AG04449 (cell line): ENCODE results near the gene TIA1.

Source experiments
- CTCF ChIA-PET: fragments of 350-600 bp; formaldehyde crosslinking; extraction: SDS; loops from one replicate; lab custom pipeline; 2021; ENCODE audit warnings: antibody characterized with exemption; lab: Yijun Ruan, JAX
- POLR2A ChIA-PET: fragments of 400-600, 350-600 bp; formaldehyde crosslinking; extraction: SDS; loops from one replicate; lab custom pipeline; 2020; ENCODE audit warnings: antibody characterized with exemption, inconsistent platforms; lab: Yijun Ruan, JAX
- DNase-seq: peaks from one replicate; pipeline ENCODE4 v3.0.0-alpha.2; 2010; ENCODE audit warnings: low read depth, low spot score
- H3K4me3 ChIP-seq: 2 replicates; pipeline ENCODE4 v1.5.1; 2011; ENCODE audit warnings: low read depth, mild to moderate bottlenecking, control low read depth, low read length
- TF ChIP-seq, protein P1 (sequence below): IDR thresholded peaks from one replicate; pipeline ENCODE4 v1.5.1; 2011; ENCODE audit warnings: mild to moderate bottlenecking, moderate library complexity, low read length, control low read depth, inconsistent platforms; ENCODE audit not compliant: insufficient read depth; ENCODE audit errors: missing control alignments

The TIA1 gene

DNA sequence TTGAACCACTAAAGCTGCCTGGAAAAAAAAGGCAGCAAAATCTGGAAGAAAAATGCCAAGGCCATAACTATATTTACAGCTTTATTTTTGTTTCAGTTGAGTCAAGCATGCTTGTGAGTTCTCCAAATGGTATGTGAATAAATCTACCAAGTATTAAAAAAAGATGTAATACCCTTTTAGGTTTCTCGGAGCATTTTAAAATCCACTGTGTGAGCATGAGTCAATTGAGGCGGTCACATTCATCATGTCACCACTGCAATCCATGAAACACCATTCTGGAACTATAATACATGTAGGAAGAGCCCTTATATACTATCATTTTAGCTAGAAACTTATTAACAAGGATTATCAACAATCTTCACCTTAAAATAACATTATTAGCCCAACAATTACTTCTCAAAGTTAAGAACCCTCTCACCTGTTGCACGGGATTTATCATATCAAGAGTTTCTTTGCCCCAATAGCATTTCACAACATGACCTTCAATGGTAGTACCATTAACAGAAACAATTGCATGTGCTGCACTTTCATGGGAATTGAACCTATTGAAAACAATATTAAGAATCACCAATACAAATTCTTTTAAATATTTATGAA, 33.4 kb downstream of the TIA1 start:
- ChIA-PET CTCF (interaction anchor here (1.0 kb wide), 1 partner anchor 10 kb away, joined by 5 read pairs; no protein-coding TSS in a partner anchor), POLR2A (interaction anchor here (0.6 to 2.1 kb wide), 4 partner anchors 24 to 301 kb away, joined by 3 to 13 read pairs (median 4); partner anchors contain the start of genes C2orf42 and MXD1)
- peak; percentile 82 for DNase-seq
- TF ChIP-seq, protein P1, sequence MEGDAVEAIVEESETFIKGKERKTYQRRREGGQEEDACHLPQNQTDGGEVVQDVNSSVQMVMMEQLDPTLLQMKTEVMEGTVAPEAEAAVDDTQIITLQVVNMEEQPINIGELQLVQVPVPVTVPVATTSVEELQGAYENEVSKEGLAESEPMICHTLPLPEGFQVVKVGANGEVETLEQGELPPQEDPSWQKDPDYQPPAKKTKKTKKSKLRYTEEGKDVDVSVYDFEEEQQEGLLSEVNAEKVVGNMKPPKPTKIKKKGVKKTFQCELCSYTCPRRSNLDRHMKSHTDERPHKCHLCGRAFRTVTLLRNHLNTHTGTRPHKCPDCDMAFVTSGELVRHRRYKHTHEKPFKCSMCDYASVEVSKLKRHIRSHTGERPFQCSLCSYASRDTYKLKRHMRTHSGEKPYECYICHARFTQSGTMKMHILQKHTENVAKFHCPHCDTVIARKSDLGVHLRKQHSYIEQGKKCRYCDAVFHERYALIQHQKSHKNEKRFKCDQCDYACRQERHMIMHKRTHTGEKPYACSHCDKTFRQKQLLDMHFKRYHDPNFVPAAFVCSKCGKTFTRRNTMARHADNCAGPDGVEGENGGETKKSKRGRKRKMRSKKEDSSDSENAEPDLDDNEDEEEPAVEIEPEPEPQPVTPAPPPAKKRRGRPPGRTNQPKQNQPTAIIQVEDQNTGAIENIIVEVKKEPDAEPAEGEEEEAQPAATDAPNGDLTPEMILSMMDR: no peak
- H3K4me3 ChIP-seq: no peak overlapping the region

DNA sequence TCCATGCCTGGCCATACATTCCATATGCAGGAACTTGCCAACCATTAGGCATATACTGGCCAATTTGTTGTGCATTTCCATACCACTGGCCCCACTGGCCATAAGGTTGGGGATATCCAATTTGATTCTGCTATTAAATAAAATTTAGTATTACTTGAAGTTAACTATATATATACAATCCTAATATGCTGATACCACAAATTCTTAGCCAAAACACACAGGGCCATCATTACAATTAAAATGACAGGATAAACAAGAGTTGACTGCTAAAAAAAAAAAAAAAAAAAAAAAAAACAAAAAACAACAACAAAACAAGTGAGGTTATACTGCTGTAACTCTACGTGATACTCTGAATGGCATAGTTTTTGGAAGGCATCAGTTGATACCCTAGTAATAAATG, 34.1 kb downstream of the TIA1 start:
- ChIA-PET POLR2A (interaction anchor here (0.6 to 2.1 kb wide), 5 partner anchors 18 to 301 kb away, joined by 3 to 13 read pairs (median 3); partner anchors contain the start of genes C2orf42 and MXD1), CTCF (interaction anchor here (1.3 kb wide), 1 partner anchor 490 kb away, joined by 3 read pairs; no protein-coding TSS in a partner anchor)
- H3K4me3 ChIP-seq: no peak overlapping the region
- no peak for DNase-seq
- TF ChIP-seq, protein P1: no peak

DNA sequence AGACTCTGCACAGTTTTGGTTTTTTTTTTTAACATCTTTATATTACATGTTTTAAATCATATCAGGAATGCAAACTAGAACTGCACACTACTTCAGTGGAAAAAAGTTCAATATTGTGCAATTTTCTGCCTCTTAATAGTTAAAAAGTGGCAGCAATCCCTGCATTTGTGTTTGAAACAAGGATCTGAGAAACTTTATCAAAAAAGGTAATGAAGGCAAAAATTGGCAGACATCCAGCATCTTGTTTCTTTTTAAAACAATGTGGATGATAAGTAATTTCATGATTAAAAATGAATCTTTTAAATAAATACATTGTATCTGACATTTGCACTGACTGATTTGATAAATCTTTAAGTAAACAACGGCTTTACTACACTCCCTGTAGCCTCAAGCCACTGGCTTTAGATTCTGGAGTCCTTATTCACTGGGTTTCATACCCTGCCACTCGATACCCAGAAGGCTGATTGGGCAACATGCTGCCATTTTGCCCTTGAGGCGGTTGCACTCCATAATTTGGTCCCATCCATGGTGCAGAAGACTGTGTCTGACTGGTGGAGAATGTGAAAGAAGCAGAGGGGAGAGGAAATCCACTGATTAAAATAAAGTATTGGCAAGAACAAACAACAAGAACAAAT, 36.0 kb downstream of the TIA1 start:
- POLR2A ChIA-PET: interaction anchor here (1.5 kb wide), 1 partner anchor 298 kb away, joined by 3 read pairs; the partner anchor contains the start of gene MXD1
- DNase-seq: no peak
- CTCF ChIA-PET: no interaction called here
- TF ChIP-seq, protein P1: no peak
- H3K4me3 ChIP-seq: no peak overlapping the region

DNA sequence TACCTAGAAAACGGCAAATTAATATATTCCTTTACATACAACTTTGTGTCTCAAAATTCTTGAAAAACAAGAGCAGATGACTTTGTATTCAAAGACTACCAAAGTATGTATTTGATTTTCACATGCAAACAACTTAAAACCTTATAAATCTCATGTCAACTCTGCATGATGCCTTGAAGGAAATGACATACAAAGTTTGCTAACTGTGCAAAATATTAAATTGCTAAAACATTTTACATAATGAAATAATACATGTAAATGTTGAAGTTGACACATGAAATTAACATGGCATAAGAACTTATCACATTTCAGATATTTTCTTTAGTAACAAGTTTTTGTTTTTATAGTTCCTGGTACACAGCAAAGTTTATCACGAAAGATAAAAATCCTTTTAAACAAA, 36.8 kb downstream of the TIA1 start:
- ChIA-PET POLR2A (no interaction called here), CTCF (no interaction called here)
- H3K4me3 ChIP-seq: no peak overlapping the region
- TF ChIP-seq, protein P1: no peak
- no peak for DNase-seq

DNA sequence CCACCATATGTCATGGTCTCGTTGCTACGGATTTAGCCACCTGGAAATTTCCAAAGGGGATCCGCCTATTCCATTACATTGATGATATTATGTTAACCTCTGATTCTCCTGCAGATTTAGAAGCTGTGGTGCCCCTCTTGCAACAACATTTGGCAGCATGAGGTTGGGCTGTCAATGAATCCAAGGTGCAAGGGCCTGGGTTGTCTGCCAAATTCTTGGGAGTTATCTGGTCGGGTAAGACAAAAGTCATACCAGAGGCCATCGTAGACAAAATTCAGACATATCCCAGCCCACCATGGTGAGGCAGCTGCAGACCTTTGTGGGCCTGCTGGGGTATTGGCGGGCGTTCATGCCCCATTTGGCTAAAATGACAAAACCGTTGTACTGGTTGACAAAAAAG, 44.0 kb downstream of the TIA1 start:
- H3K4me3 ChIP-seq: no peak overlapping the region
- no peak for DNase-seq
- ChIA-PET POLR2A (no interaction called here), CTCF (no interaction called here)
- TF ChIP-seq, protein P1: no peak

DNA sequence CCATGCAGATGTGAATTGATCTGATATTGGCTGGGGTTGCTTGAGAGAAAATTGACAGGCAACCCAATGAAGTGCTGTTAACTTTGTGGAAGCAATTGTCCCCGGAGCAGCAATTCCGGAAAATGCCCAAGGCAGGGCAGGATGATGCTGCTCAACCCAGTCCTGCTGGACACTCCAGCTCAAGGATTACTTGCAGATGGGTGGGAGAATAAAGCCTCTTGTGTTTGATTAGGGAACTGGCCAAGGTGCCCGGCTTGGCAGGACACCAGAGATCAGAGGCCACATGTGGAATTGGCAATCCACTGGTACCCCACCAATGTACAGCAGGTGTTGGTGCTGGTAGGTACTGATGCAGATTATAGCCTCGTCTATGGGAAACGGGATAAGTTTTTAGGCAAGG, 45.3 kb downstream of the TIA1 start:
- H3K4me3 ChIP-seq: no peak overlapping the region
- CTCF ChIA-PET: no interaction called here
- TF ChIP-seq, protein P1: no peak
- POLR2A ChIA-PET: interaction anchor here (0.8 kb wide), 1 partner anchor 12 kb away, joined by 3 read pairs; the partner anchor contains the start of gene C2orf42
- no peak for DNase-seq
